ENCODE results near the gene YDJC. TPM values are rescaled to one million over a fixed set of nuclear protein-coding genes. Genes with fewer than 3 reads are reported as not detected.

The YDJC gene
- total and polyA plus RNA-seq, 9 of the 15 experiments (the other 6 are each of a cell fraction or from before 2014, with no cell fraction given) = 13.5 to 871 (median 164) TPM

DNA sequence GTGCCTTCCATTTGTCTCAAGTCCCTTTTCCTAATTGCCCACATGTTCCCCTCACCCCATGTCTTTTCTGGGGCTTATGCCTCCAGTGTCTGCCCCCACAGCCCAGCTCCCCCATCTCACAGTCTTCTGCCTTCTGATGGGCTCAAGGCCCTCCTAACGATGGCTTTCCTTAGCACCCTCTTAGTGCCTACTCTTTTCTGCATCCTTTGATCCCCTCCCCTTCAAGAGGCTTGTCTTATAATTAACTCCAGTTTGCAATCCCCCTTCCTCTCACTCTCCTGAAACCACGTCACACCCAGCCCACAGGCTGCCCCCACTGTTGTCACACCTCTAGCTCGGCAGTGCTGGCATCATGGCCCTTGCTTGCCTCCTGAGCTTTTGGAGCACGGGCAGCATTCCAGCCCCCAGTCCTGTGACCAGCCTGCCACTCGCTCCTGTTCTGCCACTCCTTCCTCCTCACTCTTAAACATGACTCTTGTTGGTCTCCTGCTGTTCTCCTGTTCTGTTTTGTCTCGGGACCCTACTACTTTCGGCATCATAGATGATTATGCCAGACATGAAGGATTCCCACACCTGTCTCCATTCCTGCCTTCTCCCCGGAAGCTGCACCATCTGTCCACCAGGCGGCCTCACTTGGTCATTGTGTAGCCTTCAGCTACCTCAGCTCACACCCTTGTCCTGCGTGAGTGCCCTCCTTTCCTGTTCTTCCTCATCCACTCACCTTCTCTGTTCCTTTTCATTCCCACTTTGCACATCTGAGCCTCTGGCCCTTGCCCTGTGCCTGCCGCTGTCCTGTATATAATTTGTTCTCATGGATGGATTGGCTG lies 36.2 kb downstream of the YDJC start (continued):
- TF ChIP-seq, protein P1, sequence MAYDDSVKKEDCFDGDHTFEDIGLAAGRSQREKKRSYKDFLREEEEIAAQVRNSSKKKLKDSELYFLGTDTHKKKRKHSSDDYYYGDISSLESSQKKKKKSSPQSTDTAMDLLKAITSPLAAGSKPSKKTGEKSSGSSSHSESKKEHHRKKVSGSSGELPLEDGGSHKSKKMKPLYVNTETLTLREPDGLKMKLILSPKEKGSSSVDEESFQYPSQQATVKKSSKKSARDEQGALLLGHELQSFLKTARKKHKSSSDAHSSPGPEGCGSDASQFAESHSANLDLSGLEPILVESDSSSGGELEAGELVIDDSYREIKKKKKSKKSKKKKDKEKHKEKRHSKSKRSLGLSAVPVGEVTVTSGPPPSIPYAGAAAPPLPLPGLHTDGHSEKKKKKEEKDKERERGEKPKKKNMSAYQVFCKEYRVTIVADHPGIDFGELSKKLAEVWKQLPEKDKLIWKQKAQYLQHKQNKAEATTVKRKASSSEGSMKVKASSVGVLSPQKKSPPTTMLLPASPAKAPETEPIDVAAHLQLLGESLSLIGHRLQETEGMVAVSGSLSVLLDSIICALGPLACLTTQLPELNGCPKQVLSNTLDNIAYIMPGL (CRISPR knock-in tag; IDR thresholded peaks at IDR 0.05) = peak; percentile 73; the same call in 1 of the 2 replicates
- no peak for TF ChIP-seq ZNF143 (CRISPR knock-in tag; IDR thresholded peaks at IDR 0.05)
- TF ChIP-seq GATAD2B (IDR thresholded peaks at IDR 0.05; ENCODE audit: borderline replicate concordance) = no peak
- TF ChIP-seq, protein P2, sequence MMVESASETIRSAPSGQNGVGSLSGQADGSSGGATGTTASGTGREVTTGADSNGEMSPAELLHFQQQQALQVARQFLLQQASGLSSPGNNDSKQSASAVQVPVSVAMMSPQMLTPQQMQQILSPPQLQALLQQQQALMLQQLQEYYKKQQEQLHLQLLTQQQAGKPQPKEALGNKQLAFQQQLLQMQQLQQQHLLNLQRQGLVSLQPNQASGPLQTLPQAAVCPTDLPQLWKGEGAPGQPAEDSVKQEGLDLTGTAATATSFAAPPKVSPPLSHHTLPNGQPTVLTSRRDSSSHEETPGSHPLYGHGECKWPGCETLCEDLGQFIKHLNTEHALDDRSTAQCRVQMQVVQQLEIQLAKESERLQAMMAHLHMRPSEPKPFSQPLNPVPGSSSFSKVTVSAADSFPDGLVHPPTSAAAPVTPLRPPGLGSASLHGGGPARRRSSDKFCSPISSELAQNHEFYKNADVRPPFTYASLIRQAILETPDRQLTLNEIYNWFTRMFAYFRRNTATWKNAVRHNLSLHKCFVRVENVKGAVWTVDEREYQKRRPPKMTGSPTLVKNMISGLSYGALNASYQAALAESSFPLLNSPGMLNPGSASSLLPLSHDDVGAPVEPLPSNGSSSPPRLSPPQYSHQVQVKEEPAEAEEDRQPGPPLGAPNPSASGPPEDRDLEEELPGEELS (CRISPR knock-in tag; IDR thresholded peaks at IDR 0.05; ENCODE audit: borderline replicate concordance) = no peak
- 0 out of 2 replicates have a peak, but pooled peaks have one; percentile 29 for TF ChIP-seq POLR2G (IDR thresholded peaks at IDR 0.05; ENCODE audit: low read depth, low read length)
- no peak for TF ChIP-seq EZH2 (IDR thresholded peaks at IDR 0.05; ENCODE audit: borderline replicate concordance, low read depth, low read length)
- no peak for TF ChIP-seq MCM3 (IDR thresholded peaks at IDR 0.05)
- no peak for TF ChIP-seq HDAC6 (IDR thresholded peaks at IDR 0.05; ENCODE audit: low read depth, low read length)
- TF ChIP-seq PTBP1 (IDR thresholded peaks at IDR 0.05; ENCODE audit: low read depth, low read length) = no peak
- TF ChIP-seq KAT2B (IDR thresholded peaks at IDR 0.05; ENCODE audit: low read depth, low read length) = no peak
- TF ChIP-seq, protein P3, sequence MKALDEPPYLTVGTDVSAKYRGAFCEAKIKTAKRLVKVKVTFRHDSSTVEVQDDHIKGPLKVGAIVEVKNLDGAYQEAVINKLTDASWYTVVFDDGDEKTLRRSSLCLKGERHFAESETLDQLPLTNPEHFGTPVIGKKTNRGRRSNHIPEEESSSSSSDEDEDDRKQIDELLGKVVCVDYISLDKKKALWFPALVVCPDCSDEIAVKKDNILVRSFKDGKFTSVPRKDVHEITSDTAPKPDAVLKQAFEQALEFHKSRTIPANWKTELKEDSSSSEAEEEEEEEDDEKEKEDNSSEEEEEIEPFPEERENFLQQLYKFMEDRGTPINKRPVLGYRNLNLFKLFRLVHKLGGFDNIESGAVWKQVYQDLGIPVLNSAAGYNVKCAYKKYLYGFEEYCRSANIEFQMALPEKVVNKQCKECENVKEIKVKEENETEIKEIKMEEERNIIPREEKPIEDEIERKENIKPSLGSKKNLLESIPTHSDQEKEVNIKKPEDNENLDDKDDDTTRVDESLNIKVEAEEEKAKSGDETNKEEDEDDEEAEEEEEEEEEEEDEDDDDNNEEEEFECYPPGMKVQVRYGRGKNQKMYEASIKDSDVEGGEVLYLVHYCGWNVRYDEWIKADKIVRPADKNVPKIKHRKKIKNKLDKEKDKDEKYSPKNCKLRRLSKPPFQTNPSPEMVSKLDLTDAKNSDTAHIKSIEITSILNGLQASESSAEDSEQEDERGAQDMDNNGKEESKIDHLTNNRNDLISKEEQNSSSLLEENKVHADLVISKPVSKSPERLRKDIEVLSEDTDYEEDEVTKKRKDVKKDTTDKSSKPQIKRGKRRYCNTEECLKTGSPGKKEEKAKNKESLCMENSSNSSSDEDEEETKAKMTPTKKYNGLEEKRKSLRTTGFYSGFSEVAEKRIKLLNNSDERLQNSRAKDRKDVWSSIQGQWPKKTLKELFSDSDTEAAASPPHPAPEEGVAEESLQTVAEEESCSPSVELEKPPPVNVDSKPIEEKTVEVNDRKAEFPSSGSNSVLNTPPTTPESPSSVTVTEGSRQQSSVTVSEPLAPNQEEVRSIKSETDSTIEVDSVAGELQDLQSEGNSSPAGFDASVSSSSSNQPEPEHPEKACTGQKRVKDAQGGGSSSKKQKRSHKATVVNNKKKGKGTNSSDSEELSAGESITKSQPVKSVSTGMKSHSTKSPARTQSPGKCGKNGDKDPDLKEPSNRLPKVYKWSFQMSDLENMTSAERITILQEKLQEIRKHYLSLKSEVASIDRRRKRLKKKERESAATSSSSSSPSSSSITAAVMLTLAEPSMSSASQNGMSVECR (CRISPR knock-in tag; IDR thresholded peaks at IDR 0.05) = no peak
- TF ChIP-seq, protein P4, sequence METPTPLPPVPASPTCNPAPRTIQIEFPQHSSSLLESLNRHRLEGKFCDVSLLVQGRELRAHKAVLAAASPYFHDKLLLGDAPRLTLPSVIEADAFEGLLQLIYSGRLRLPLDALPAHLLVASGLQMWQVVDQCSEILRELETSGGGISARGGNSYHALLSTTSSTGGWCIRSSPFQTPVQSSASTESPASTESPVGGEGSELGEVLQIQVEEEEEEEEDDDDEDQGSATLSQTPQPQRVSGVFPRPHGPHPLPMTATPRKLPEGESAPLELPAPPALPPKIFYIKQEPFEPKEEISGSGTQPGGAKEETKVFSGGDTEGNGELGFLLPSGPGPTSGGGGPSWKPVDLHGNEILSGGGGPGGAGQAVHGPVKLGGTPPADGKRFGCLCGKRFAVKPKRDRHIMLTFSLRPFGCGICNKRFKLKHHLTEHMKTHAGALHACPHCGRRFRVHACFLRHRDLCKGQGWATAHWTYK (CRISPR knock-in tag; IDR thresholded peaks at IDR 0.05) = no peak
- TF ChIP-seq, protein P5, sequence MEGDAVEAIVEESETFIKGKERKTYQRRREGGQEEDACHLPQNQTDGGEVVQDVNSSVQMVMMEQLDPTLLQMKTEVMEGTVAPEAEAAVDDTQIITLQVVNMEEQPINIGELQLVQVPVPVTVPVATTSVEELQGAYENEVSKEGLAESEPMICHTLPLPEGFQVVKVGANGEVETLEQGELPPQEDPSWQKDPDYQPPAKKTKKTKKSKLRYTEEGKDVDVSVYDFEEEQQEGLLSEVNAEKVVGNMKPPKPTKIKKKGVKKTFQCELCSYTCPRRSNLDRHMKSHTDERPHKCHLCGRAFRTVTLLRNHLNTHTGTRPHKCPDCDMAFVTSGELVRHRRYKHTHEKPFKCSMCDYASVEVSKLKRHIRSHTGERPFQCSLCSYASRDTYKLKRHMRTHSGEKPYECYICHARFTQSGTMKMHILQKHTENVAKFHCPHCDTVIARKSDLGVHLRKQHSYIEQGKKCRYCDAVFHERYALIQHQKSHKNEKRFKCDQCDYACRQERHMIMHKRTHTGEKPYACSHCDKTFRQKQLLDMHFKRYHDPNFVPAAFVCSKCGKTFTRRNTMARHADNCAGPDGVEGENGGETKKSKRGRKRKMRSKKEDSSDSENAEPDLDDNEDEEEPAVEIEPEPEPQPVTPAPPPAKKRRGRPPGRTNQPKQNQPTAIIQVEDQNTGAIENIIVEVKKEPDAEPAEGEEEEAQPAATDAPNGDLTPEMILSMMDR (IDR thresholded peaks at IDR 0.05 in 2 of 3, conservative IDR thresholded peaks at IDR 0.05 in 1 of 3; ENCODE audit: insufficient read depth in 2 of 3, low read depth in 1 of 3, low read length in 3 of 3) = peak; percentile 96 to 100 (median 98)
- TF ChIP-seq ETV6 (IDR thresholded peaks at IDR 0.05; ENCODE audit: borderline replicate concordance in 1 of 2, low read depth in 2 of 2, low read length in 1 of 2) = no peak
- TF ChIP-seq ETV6 (CRISPR knock-in tag; IDR thresholded peaks at IDR 0.05; ENCODE audit: borderline replicate concordance) = no peak

Data from K562 (cell line).